NCI-H1694 treated with DMSO at 0.1 percent for 48 hours (cell line): ENCODE results near the gene PRR36.

Experiments
- DNase-seq: peaks from one replicate; lab custom pipeline; 2025; lab: John Stamatoyannopoulos, UW

PRR36 gene

GRCh38 chr19:7872306-7873204 lies 1.6 kb downstream of the PRR36 start:
- DNase-seq: no peak

GRCh38 chr19:7871437-7872305 lies 2.5 kb downstream of the PRR36 start:
- no peak for DNase-seq

GRCh38 chr19:7870571-7871436 lies 3.4 kb downstream of the PRR36 start:
- DNase-seq: no peak

GRCh38 chr19:7869910-7870511 lies 4.2 kb downstream of the PRR36 start:
- no peak for DNase-seq

GRCh38 chr19:7869453-7869909 lies 4.7 kb downstream of the PRR36 start:
- no peak for DNase-seq

- no peak for DNase-seq
Measured at GRCh38 chr19:7868671-7869452, 5.3 kb downstream of the PRR36 start.

- DNase-seq: no peak
Measured at GRCh38 chr19:7868326-7868670, 5.9 kb downstream of the PRR36 start.

- no peak for DNase-seq
Measured at GRCh38 chr19:7867092-7867844, 6.9 kb downstream of the PRR36 start.

GRCh38 chr19:7866399-7867091 lies 7.6 kb downstream of the PRR36 start:
- no peak for DNase-seq

GRCh38 chr19:7865262-7865911 lies 8.8 kb downstream of the PRR36 start:
- DNase-seq: no peak

GRCh38 chr19:7864690-7865074 lies 9.5 kb downstream of the PRR36 start:
- no peak for DNase-seq

GRCh38 chr19:7863971-7864689 lies 10.1 kb downstream of the PRR36 start:
- DNase-seq: no peak

GRCh38 chr19:7863157-7863970 lies 10.8 kb downstream of the PRR36 start:
- no peak for DNase-seq

GRCh38 chr19:7862413-7862951 lies 11.7 kb downstream of the PRR36 start:
- no peak for DNase-seq

GRCh38 chr19:7861619-7862412 lies 12.4 kb downstream of the PRR36 start:
- DNase-seq: no peak
